GM18909 (cell line): ENCODE measurements around the gene SPEN.
"Not testable (repeated sequence)": the region's sequence is repeated elsewhere in the genome, so short reads cannot be mapped to it uniquely, and the experiment has no call there.

ENCODE experiments used
- ATAC-seq: cut with Tn5 transposase; IDR thresholded peaks from one replicate; pipeline ENCODE4 v1.9.1; 2021; ENCODE audit warnings: mild to moderate bottlenecking; ENCODE audit not compliant: unreplicated experiment, poor library complexity

SPEN gene

GRCh38 chr1:15847100-15847892, at the start of gene SPEN:
Gene SPEN (plus strand): TSS chr1:15847707. CDS start chr1:15848068, 361 bp downstream.
- peak; percentile 65 for ATAC-seq

- no peak for ATAC-seq
These were observed 48.3 kb upstream of the SPEN start for GRCh38 chr1:15799004-15799867.

GRCh38 chr1:15799928-15800835, 47.3 kb upstream of the SPEN start:
- no peak for ATAC-seq

- ATAC-seq = no peak
These were observed 45.1 kb upstream of the SPEN start for GRCh38 chr1:15802234-15802965.

GRCh38 chr1:15803380-15803779, 44.1 kb upstream of the SPEN start:
- no peak for ATAC-seq

- ATAC-seq = no peak
These were observed 43.4 kb upstream of the SPEN start for GRCh38 chr1:15804060-15804459.

GRCh38 chr1:15807121-15807520, 40.4 kb upstream of the SPEN start:
- ATAC-seq = no peak

- not testable (repeated sequence) for ATAC-seq
These were observed 40.0 kb upstream of the SPEN start, which contains the start of gene UQCRHL for GRCh38 chr1:15807549-15807948. Gene UQCRHL (minus strand): TSS chr1:15807649. CDS start chr1:15807649, 0 bp downstream.

GRCh38 chr1:15808955-15809354, 38.6 kb upstream of the SPEN start:
- ATAC-seq = no peak

GRCh38 chr1:15810073-15810472, 37.4 kb upstream of the SPEN start:
- ATAC-seq = no peak

- ATAC-seq = no peak
These were observed 30.8 kb upstream of the SPEN start for GRCh38 chr1:15816674-15817073.

- no peak for ATAC-seq
These were observed 27.0 kb upstream of the SPEN start for GRCh38 chr1:15820478-15820877.

GRCh38 chr1:15825800-15826199, 21.7 kb upstream of the SPEN start:
- no peak for ATAC-seq

- ATAC-seq = no peak
These were observed 20.5 kb upstream of the SPEN start for GRCh38 chr1:15826810-15827507.

GRCh38 chr1:15827567-15827966, 19.9 kb upstream of the SPEN start:
- ATAC-seq = not testable (repeated sequence)

GRCh38 chr1:15828931-15829330, 18.6 kb upstream of the SPEN start:
- not testable (repeated sequence) for ATAC-seq

GRCh38 chr1:15830258-15830657, 17.2 kb upstream of the SPEN start:
- no peak for ATAC-seq

- no peak for ATAC-seq
These were observed 14.3 kb upstream of the SPEN start for GRCh38 chr1:15833069-15833679.
